NCI-H345 treated with DMSO at 0.1 percent for 48 hours (cell line): ENCODE results near the gene TMTC2.

Experiments used
- DNase-seq: peaks from one replicate; lab custom pipeline; 2025; ENCODE audit not compliant: unreplicated experiment; lab: John Stamatoyannopoulos, UW

TMTC2 gene

GRCh38 chr12:83172866-83173649 lies 486.4 kb downstream of the TMTC2 start:
- no peak for DNase-seq

GRCh38 chr12:83179999-83180398 lies 493.3 kb downstream of the TMTC2 start:
- no peak for DNase-seq

GRCh38 chr12:83181074-83181473 lies 494.4 kb downstream of the TMTC2 start:
- no peak for DNase-seq

GRCh38 chr12:83183132-83183531 lies 496.4 kb downstream of the TMTC2 start:
- DNase-seq = no peak
